ENCODE data around the gene USPL1.

GRCh38 chr13:30681843-30682242 is 64.1 kb downstream of the USPL1 start:
- TF ChIP-seq, protein P1, sequence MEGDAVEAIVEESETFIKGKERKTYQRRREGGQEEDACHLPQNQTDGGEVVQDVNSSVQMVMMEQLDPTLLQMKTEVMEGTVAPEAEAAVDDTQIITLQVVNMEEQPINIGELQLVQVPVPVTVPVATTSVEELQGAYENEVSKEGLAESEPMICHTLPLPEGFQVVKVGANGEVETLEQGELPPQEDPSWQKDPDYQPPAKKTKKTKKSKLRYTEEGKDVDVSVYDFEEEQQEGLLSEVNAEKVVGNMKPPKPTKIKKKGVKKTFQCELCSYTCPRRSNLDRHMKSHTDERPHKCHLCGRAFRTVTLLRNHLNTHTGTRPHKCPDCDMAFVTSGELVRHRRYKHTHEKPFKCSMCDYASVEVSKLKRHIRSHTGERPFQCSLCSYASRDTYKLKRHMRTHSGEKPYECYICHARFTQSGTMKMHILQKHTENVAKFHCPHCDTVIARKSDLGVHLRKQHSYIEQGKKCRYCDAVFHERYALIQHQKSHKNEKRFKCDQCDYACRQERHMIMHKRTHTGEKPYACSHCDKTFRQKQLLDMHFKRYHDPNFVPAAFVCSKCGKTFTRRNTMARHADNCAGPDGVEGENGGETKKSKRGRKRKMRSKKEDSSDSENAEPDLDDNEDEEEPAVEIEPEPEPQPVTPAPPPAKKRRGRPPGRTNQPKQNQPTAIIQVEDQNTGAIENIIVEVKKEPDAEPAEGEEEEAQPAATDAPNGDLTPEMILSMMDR (IDR thresholded peaks at IDR 0.05), result no peak
- no peak for TF ChIP-seq POLR2A (IDR thresholded peaks at IDR 0.05)
